ENCODE measurements around the gene KRTAP10-4.

Gene KRTAP10-4

DNA sequence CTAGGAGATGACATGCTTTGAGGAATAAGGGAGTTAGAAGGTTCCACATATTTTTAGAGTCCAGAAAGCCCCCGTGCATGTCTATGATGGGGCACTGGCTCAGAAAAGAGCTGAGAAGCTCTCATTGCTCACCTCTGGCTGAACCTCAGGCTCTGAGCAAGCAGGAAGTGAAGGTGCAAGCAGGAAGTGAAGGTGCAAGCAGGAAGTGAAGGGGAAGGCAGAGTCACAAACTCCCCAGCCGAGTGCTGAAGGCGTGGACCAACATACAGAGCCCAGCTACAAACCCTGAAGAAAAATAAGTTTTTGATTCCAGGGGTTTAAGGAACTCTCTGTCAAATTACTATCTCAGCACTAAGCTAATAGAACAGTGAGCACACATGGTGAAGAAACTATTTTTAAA, 45.4 kb downstream of the KRTAP10-4 start:
- DNase-seq: no peak

DNA sequence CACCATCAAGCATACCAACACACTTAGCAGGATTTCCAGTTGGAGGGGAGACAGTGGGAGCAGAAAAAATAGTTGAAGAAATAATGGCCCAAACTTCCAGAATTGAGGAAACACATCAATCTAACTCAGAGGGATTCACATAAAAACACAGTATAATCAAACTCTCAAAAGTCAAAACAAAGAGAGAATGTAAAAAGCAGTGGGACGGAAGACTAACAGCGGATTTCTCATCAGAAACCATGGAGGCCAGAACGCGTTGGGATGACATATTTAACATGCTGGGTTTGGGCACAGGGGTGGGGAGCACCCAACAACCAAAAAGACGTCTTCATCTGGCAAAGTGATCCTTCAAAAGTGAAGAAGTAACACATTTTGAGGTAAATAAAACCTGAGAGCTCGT, 46.4 kb downstream of the KRTAP10-4 start:
- no peak for DNase-seq

DNA sequence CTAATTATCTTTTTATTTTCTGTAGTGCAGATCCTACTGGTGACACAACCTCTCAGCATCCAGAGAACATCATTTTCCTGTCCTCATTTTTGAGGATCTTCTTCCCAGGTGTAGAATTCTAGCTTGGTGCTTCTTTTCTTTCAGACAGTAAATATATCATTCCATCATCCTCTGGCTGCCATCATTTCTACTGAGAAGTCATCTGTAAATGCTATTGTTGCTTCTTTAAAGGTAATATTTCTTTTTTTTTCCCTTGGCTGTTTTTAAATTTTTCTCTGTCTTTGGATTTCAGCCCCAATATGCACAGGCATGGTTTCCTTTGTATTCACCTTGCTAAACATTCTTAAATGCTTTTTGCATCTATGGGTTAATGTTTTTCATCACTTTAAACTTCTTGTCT, 50.0 kb downstream of the KRTAP10-4 start:
- no peak for DNase-seq
